Measurements from ENCODE around the gene VTI1B.

VTI1B gene

GRCh38 chr14:67653651-67654280 lies 20.7 kb downstream of the VTI1B start:
- no peak for TF ChIP-seq CTCF (IDR thresholded peaks at IDR 0.05; ENCODE audit: low read depth, low read length)
- no peak overlapping the region for H3K4me3 ChIP-seq (ENCODE audit: low read depth, low read length)

- no peak for TF ChIP-seq CTCF (IDR thresholded peaks at IDR 0.05; ENCODE audit: low read depth, low read length)
Measured at GRCh38 chr14:67652189-67652588, 22.2 kb downstream of the VTI1B start.

GRCh38 chr14:67650694-67651093 lies 23.7 kb downstream of the VTI1B start:
- no peak overlapping the region for H3K4me3 ChIP-seq (ENCODE audit: low read depth, low read length)
- no peak for TF ChIP-seq CTCF (IDR thresholded peaks at IDR 0.05; ENCODE audit: low read depth, low read length)

More at GRCh38 chr14:67652189-67652588, 22.2 kb downstream of the VTI1B start:
- no peak overlapping the region for H3K4me3 ChIP-seq (ENCODE audit: low read depth, low read length)

GRCh38 chr14:67650151-67650550 lies 24.3 kb downstream of the VTI1B start:
- no peak for TF ChIP-seq CTCF (IDR thresholded peaks at IDR 0.05; ENCODE audit: low read depth, low read length)
- no peak overlapping the region for H3K4me3 ChIP-seq (ENCODE audit: low read depth, low read length)

- no peak for TF ChIP-seq CTCF (IDR thresholded peaks at IDR 0.05; ENCODE audit: low read depth, low read length)
- no peak overlapping the region for H3K4me3 ChIP-seq (ENCODE audit: low read depth, low read length)
Measured at GRCh38 chr14:67646131-67646530, 28.3 kb downstream of the VTI1B start.

GRCh38 chr14:67645414-67645813 lies 29.0 kb downstream of the VTI1B start:
- TF ChIP-seq CTCF (IDR thresholded peaks at IDR 0.05; ENCODE audit: low read depth, low read length) = no peak
- no peak overlapping the region for H3K4me3 ChIP-seq (ENCODE audit: low read depth, low read length)

GRCh38 chr14:67644428-67644827 lies 30.0 kb downstream of the VTI1B start:
- no peak overlapping the region for H3K4me3 ChIP-seq (ENCODE audit: low read depth, low read length)
- TF ChIP-seq CTCF (IDR thresholded peaks at IDR 0.05; ENCODE audit: low read depth, low read length) = no peak

Measured in WI38 (cell line).